Heart right ventricle (tissue), 16 donors: ENCODE measurements around the gene PTPRM. TPM values are rescaled to one million over a fixed set of nuclear protein-coding genes. Genes with fewer than 3 reads are reported as not detected.

Experiments
- ATAC-seq, 8 donors: fragments of 200-7000 bp; cut with Tn5 transposase; one replicate each; pipeline ENCODE4 v1.9.1; 2020; ENCODE audit warnings: mild to moderate bottlenecking in 8 of 8, moderate library complexity in 8 of 8, moderate number of reproducible peaks in 1 of 8
- DNase-seq, 2 donors: peaks; one replicate each; pipeline ENCODE4 v3.0.0-alpha.2; 2020
- H3K27ac ChIP-seq, 10 donors: fragments of 200-600 bp; sonication (generic) in 2 of 10; one replicate each; pipeline versions ENCODE4 v1.5.0 to v1.8.0; 2020 to 2022; ENCODE audit warnings: mild to moderate bottlenecking in 3 of 10
- H3K27me3 ChIP-seq, 7 donors: fragments of 200-600 bp; one replicate each; pipeline ENCODE4 v1.8.0; 2021 to 2022; ENCODE audit warnings: mild to moderate bottlenecking in 2 of 7
- H3K36me3 ChIP-seq, 9 donors: fragments of 200-600 bp; sonication (generic) in 1 of 9; one replicate each; pipeline versions ENCODE4 v1.5.0 to v1.8.0; 2020 to 2022; ENCODE audit warnings: mild to moderate bottlenecking in 2 of 9
- H3K4me1 ChIP-seq, 9 donors: fragments of 200-600 bp; sonication (generic) in 1 of 9; one replicate each; pipeline versions ENCODE4 v1.5.0 to v1.8.0; 2020 to 2022; ENCODE audit warnings: mild to moderate bottlenecking in 4 of 9
- H3K4me3 ChIP-seq, 10 donors: fragments of 200-600 bp; sonication (generic) in 2 of 10; one replicate each; pipeline versions ENCODE4 v1.5.0 to v1.8.0; 2020 to 2022; ENCODE audit warnings: mild to moderate bottlenecking in 7 of 10, moderate library complexity in 2 of 10
- H3K9me3 ChIP-seq, 11 donors: fragments of 200-600 bp in 10 of 11; sonication (generic) in 2 of 11; one replicate each; pipeline versions ENCODE4 v1.5.0 to v1.8.0; 2013 to 2022; ENCODE audit warnings: mild to moderate bottlenecking in 2 of 11, control low read depth in 1 of 11, moderate library complexity in 1 of 11
- CTCF ChIP-seq, 9 donors: fragments of 200-600 bp; sonication (generic) in 2 of 9; IDR thresholded peaks; one replicate each; pipeline versions ENCODE4 v1.5.0 to v1.8.0; 2021 to 2022; ENCODE audit warnings: antibody characterized with exemption in 9 of 9, mild to moderate bottlenecking in 5 of 9, moderate library complexity in 1 of 9
- WGBS, 2 donors: extraction: QIAGEN DNeasy Blood & Tissue Kit; methylation state at CpG; one replicate each; pipeline ENCODE4 v1.1.7; 2013; ENCODE audit warnings: inconsistent platforms in 1 of 2; 5-methylcytosine and 5-hydroxymethylcytosine counted together
- intact Hi-C, 10 donors: fragments of 100-400 bp; cut with DNase I; formaldehyde crosslinking; loops; one replicate each; pipeline versions ENCODE4 v1.11.1 to v1.14.2; 2022
- polyA plus RNA-seq, 2 donors: library from polyadenylated mRNA; stranded (reverse); fragments of 200-250 nt; gene quantifications; one replicate each; pipeline ENCODE4 v1.2.3, GENCODE V29; 2013
- total RNA-seq, 10 donors: library from RNA; stranded (reverse); fragmentation: NEBNext Ultra II Directional in 3 of 10; extraction: Animal tissue kit (Norgen Biotek cat#: 25700) in 3 of 10; gene quantifications; one replicate each; pipeline versions ENCODE4 v1.2.1 to v1.2.4, GENCODE V29; 2021 to 2023
- donor health status: Arrhythmogenic right ventricular cardiomyopathy.
- donor health status: ischemic (EF 13 %, LVEDD 7.1; RV severe dilation, severe dysfunction).
- donor health status: healthy with polysubstance abuse.
- donor health status: DM: no; HTN: yes; CAD: no.
- donor health status: DM: no; HTN: no; CAD: no.
- donor health status: ischemic (EF 25% LVEDD 6.9; RV normal size, moderate dysfunction).
- donor health status: ischemic (EF 25% LVEDD 5.7; RV mildly dilated, moderate dysfunction).
- donor health status: healthy.
- donor health status: DM: yes; HTN: yes; CAD: no.
- donor health status: Ischemic cardiomyopathy.
- donor health status: ischemic (EF 35%, LVEDD 5.7; RV mildly dilated, moderate dysfunction).
- donor health status: nonischemic (EF 11% LVEDD 7.7; RV severe dilation, severe dysfunction).
- donor health status: DM: yes; HTN: yes; CAD: no.
- donor health status: PGD.
- donor health status: ischemic (EF 29% LVEDD 5.4; RV normal size, mild dysfunction).
- donor health status: nonischemic (EF 23%, LVEDD 6.1; RV moderate dilation, normal function).

The PTPRM gene
- total and polyA plus RNA-seq, 12 donors: 81.7 to 170 (median 132) TPM

- intact Hi-C loops: loop anchor here in 1 of 10 donors (10.0 kb wide), 1 partner anchor 61 kb away; no protein-coding TSS in a partner anchor
- DNase-seq: no peak
- Histone ChIP-seq H3K27ac (no peak overlapping the region), H3K4me3 (no peak overlapping the region), H3K9me3 (peaks cover 0 to 19% (median 0%) of the 10 kb centered on the region in 11 donors), H3K4me1 (peaks cover 0 to 5% (median 0%) of the 10 kb centered on the region in 9 donors), H3K36me3 (no peaks in the 10 kb centered on the region), H3K27me3 (no peaks in the 10 kb centered on the region)
- whole genome bisulfite sequencing, 2 donors: 95% methylated on average over 5 of the region's 5 CpGs
- no peak for ATAC-seq
- no peak for TF ChIP-seq CTCF (IDR thresholded peaks at IDR 0.05)
These were observed 31.5 kb upstream of the PTPRM start for GRCh38 chr18:7535436-7536205.

- TF ChIP-seq CTCF (IDR thresholded peaks at IDR 0.05): no peak
- peaks cover 0 to 4% (median 0%) of the 10 kb centered on the region in 11 donors for H3K9me3 ChIP-seq
- DNase-seq (no peak), ATAC-seq (peak in 5 of 8 donors; percentile 44 to 77 (median 63))
- H3K27me3 ChIP-seq: no peaks in the 10 kb centered on the region
- H3K4me1 ChIP-seq: peaks cover 0 to 5% (median 0%) of the 10 kb centered on the region in 9 donors
- WGBS, 2 donors: 92 to 100% methylated on average over 1 of the region's 1 CpG
- H3K4me3 ChIP-seq: no peak overlapping the region
- no peaks in the 10 kb centered on the region for H3K36me3 ChIP-seq
- intact Hi-C loops: loop anchor here in 1 of 10 donors (10.0 kb wide), 1 partner anchor 62 kb away; no protein-coding TSS in a partner anchor
- H3K27ac ChIP-seq: no peak overlapping the region
These were observed 30.0 kb upstream of the PTPRM start for GRCh38 chr18:7537145-7537544.

- intact Hi-C loops: loop anchor here in 1 of 10 donors (5.0 kb wide), 1 partner anchor 50 kb away; no protein-coding TSS in a partner anchor
- 84 to 85% methylated on average over 5 of the region's 5 CpGs for WGBS, 2 donors
- Histone ChIP-seq H3K36me3 (no peaks in the 10 kb centered on the region), H3K27me3 (no peaks in the 10 kb centered on the region), H3K27ac (no peak overlapping the region), H3K4me1 (peaks cover 0 to 5% (median 0%) of the 10 kb centered on the region in 9 donors), H3K4me3 (no peak overlapping the region), H3K9me3 (no peaks in the 10 kb centered on the region)
- DNase-seq (no peak), ATAC-seq (no peak)
- no peak for TF ChIP-seq CTCF (IDR thresholded peaks at IDR 0.05)
These were observed 25.3 kb upstream of the PTPRM start for GRCh38 chr18:7541835-7542234.

- H3K9me3 ChIP-seq: no peaks in the 10 kb centered on the region
- no peak overlapping the region for H3K4me3 ChIP-seq
- WGBS, 2 donors: 74 to 78% methylated on average over 1 of the region's 1 CpG
- no peaks in the 10 kb centered on the region for H3K36me3 ChIP-seq
- DNase-seq (no peak), ATAC-seq (no peak)
- intact Hi-C loops: loop anchor here in 1 of 10 donors (5.0 kb wide), 1 partner anchor 52 kb away; no protein-coding TSS in a partner anchor
- H3K27ac ChIP-seq: no peak overlapping the region
- H3K4me1 ChIP-seq: no peaks in the 10 kb centered on the region
- H3K27me3 ChIP-seq: no peaks in the 10 kb centered on the region
- no peak for TF ChIP-seq CTCF (IDR thresholded peaks at IDR 0.05)
These were observed 22.4 kb upstream of the PTPRM start for GRCh38 chr18:7544686-7545085.
